Testis (tissue), 2 donors: ENCODE measurements around the gene NRP2.

Experiments used
- POLR2A ChIP-seq: fragments of 450-650 bp; IDR thresholded peaks from one replicate; pipeline ENCODE4 v1.6.1; 2017; ENCODE audit warnings: antibody characterized with exemption, mild to moderate bottlenecking, moderate library complexity
- TF ChIP-seq, protein P1 (sequence below), 3 experiments: fragments of 450-650 bp in 2 of 3; fragments of 200-600 bp in 1 of 3; sonication (generic) in 1 of 3; IDR thresholded peaks; one replicate each; pipeline ENCODE4 v1.5.1; 2016 to 2019; ENCODE audit warnings: antibody characterized with exemption in 3 of 3, mild to moderate bottlenecking in 2 of 3, moderate library complexity in 1 of 3

DNA sequence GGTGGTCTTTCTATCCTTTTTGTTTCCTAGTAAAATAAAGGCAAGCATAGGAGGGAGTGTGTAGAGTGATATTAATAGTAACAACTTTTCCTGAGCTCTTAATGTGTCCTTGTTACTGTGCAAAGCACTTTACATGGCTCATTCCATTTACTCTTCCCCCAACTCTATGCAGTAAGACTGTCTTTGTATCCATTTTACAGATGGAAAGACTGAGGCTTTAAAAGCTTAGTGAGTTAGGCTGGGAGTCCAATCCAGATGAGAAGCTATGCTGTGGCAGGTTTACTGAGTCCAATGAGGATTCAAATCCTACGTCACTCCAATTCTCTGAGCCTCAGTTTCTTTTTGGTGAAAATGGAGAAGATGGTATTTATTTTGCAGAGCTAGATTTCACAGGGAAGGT is 77.4 kb downstream of the NRP2 start:
- TF ChIP-seq, protein P1, sequence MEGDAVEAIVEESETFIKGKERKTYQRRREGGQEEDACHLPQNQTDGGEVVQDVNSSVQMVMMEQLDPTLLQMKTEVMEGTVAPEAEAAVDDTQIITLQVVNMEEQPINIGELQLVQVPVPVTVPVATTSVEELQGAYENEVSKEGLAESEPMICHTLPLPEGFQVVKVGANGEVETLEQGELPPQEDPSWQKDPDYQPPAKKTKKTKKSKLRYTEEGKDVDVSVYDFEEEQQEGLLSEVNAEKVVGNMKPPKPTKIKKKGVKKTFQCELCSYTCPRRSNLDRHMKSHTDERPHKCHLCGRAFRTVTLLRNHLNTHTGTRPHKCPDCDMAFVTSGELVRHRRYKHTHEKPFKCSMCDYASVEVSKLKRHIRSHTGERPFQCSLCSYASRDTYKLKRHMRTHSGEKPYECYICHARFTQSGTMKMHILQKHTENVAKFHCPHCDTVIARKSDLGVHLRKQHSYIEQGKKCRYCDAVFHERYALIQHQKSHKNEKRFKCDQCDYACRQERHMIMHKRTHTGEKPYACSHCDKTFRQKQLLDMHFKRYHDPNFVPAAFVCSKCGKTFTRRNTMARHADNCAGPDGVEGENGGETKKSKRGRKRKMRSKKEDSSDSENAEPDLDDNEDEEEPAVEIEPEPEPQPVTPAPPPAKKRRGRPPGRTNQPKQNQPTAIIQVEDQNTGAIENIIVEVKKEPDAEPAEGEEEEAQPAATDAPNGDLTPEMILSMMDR (IDR thresholded peaks at IDR 0.05), result no peak
- no peak for TF ChIP-seq POLR2A
